MV-4-11 (cell line): ENCODE measurements around the gene TRIP13.
"Not testable (repeated sequence)": the region's sequence is repeated elsewhere in the genome, so short reads cannot be mapped to it uniquely, and the experiment has no call there.

Source experiments
- DNase-seq: peaks from one replicate; lab custom pipeline; 2025; lab: John Stamatoyannopoulos, UW

Gene TRIP13

GRCh38 chr5:891837-892393, 769 bp upstream of the TRIP13 start:
- DNase-seq: no peak

GRCh38 chr5:893137-893506, 438 bp downstream of the TRIP13 start:
- no peak for DNase-seq

- no peak for DNase-seq
Measured at GRCh38 chr5:893711-894110, 1.0 kb downstream of the TRIP13 start.

GRCh38 chr5:900781-901180, 8.1 kb downstream of the TRIP13 start:
- DNase-seq: no peak

GRCh38 chr5:902129-902916, 9.6 kb downstream of the TRIP13 start:
- no peak for DNase-seq

- DNase-seq: no peak
Measured at GRCh38 chr5:903756-904096, 11.0 kb downstream of the TRIP13 start.

- DNase-seq: no peak
Measured at GRCh38 chr5:905139-905642, 12.5 kb downstream of the TRIP13 start.

GRCh38 chr5:907366-907910, 14.8 kb downstream of the TRIP13 start:
- no peak for DNase-seq

GRCh38 chr5:908172-908571, 15.5 kb downstream of the TRIP13 start:
- DNase-seq: no peak

- no peak for DNase-seq
Measured at GRCh38 chr5:909086-909485, 16.4 kb downstream of the TRIP13 start.

GRCh38 chr5:909994-910768, 17.5 kb downstream of the TRIP13 start:
- DNase-seq: no peak

- DNase-seq: no peak
Measured at GRCh38 chr5:910769-911160, 18.1 kb downstream of the TRIP13 start.

- no peak for DNase-seq
Measured at GRCh38 chr5:911601-912000, 18.9 kb downstream of the TRIP13 start.

- peak; percentile 39 for DNase-seq
Measured at GRCh38 chr5:912280-913091, 19.8 kb downstream of the TRIP13 start.

GRCh38 chr5:914174-914573, 21.5 kb downstream of the TRIP13 start:
- DNase-seq: no peak

GRCh38 chr5:914612-915011, 21.9 kb downstream of the TRIP13 start:
- no peak for DNase-seq

GRCh38 chr5:915346-915745, 22.7 kb downstream of the TRIP13 start:
- DNase-seq: not testable (repeated sequence)

- DNase-seq: no peak
Measured at GRCh38 chr5:915946-916345, 23.3 kb downstream of the TRIP13 start.

GRCh38 chr5:916441-917293, 24.0 kb downstream of the TRIP13 start:
- DNase-seq: no peak

- DNase-seq: not testable (repeated sequence)
Measured at GRCh38 chr5:918717-919116, 26.0 kb downstream of the TRIP13 start.
